ENCODE data around the gene SLC29A1. TPM values are rescaled to one million over a fixed set of nuclear protein-coding genes. Genes with fewer than 3 reads are reported as not detected.

The SLC29A1 gene
- total RNA-seq, 1 donor from 2014 or later: 41.7 TPM

- peak; percentile 84 for DNase-seq
Measured at GRCh38 chr6:44237813-44238433, 14.5 kb downstream of the SLC29A1 start.

- no peak for DNase-seq
Measured at GRCh38 chr6:44238687-44239350, 15.4 kb downstream of the SLC29A1 start.

- no peak for DNase-seq
Measured at GRCh38 chr6:44243345-44243744, 19.9 kb downstream of the SLC29A1 start.

- no peak for DNase-seq
Measured at GRCh38 chr6:44245391-44245911, 22.1 kb downstream of the SLC29A1 start.

GRCh38 chr6:44245912-44246662, 22.7 kb downstream of the SLC29A1 start:
- DNase-seq: peak; percentile 89

GRCh38 chr6:44246663-44247337, 23.4 kb downstream of the SLC29A1 start, which contains the start of gene HSP90AB1:
HSP90AB1 (plus strand) TSS chr6:44247101; CDS start chr6:44248630, 1,529 bp downstream.
- peak; percentile 98 for DNase-seq

- DNase-seq: peak; percentile 72
Measured at GRCh38 chr6:44247338-44248302, 24.2 kb downstream of the SLC29A1 start.

- no peak for DNase-seq
Measured at GRCh38 chr6:44248579-44248978, 25.2 kb downstream of the SLC29A1 start.

GRCh38 chr6:44249082-44249748, 25.8 kb downstream of the SLC29A1 start:
- no peak for DNase-seq

- DNase-seq: no peak
Measured at GRCh38 chr6:44250067-44250717, 26.8 kb downstream of the SLC29A1 start.

GRCh38 chr6:44250718-44251123, 27.3 kb downstream of the SLC29A1 start:
- DNase-seq: no peak

- no peak for DNase-seq
Measured at GRCh38 chr6:44251576-44252524, 28.5 kb downstream of the SLC29A1 start.

- DNase-seq: peak; percentile 66
Measured at GRCh38 chr6:44253307-44254101, 30.1 kb downstream of the SLC29A1 start.

GRCh38 chr6:44254191-44255104, 31.1 kb downstream of the SLC29A1 start:
- DNase-seq: no peak

GRCh38 chr6:44255105-44255808, 31.9 kb downstream of the SLC29A1 start:
- no peak for DNase-seq
